ENCODE measurements around the gene SCN1B. TPM values are rescaled to one million over a fixed set of nuclear protein-coding genes. Genes with fewer than 3 reads are reported as not detected.

The SCN1B gene
- total and polyA plus RNA-seq, 2 of the 13 experiments (the other 11 are each of a cell fraction or from before 2014, with no cell fraction given): 2.7 to 20.1 TPM

GRCh38 chr19:35055715-35056179 is 25.5 kb downstream of the SCN1B start (continued):
- TF ChIP-seq ZNF687 (CRISPR knock-in tag; IDR thresholded peaks at IDR 0.05) (peak; percentile 20; the same call in 1 of the 2 replicates), ATRX (CRISPR knock-in tag; IDR thresholded peaks at IDR 0.05; ENCODE audit: borderline replicate concordance) (no peak), KLF11 (CRISPR knock-in tag; IDR thresholded peaks at IDR 0.05) (no peak), ZNF761 (CRISPR knock-in tag; conservative IDR thresholded peaks at IDR 0.05) (no peak), SP1 (IDR thresholded peaks at IDR 0.05) (no peak), SP1 (CRISPR knock-in tag; IDR thresholded peaks at IDR 0.05) (no peak), STAG1 (CRISPR knock-in tag; IDR thresholded peaks at IDR 0.05) (peak; percentile 36), XRCC5 (optimal IDR thresholded peaks at IDR 0.05; ENCODE audit: low read length) (peak; percentile 31), KLF16 (CRISPR knock-in tag; IDR thresholded peaks at IDR 0.05) (no peak), ZNF781 (CRISPR knock-in tag; IDR thresholded peaks at IDR 0.05; ENCODE audit: borderline replicate concordance, not compliant biosample characterization) (no peak), ZC3H4 (CRISPR knock-in tag; IDR thresholded peaks at IDR 0.05; ENCODE audit: borderline replicate concordance) (no peak), KLF12 (CRISPR knock-in tag; IDR thresholded peaks at IDR 0.05; ENCODE audit: borderline replicate concordance) (no peak), ETS1 (CRISPR knock-in tag; IDR thresholded peaks at IDR 0.05) (no peak), GTF2F1 (IDR thresholded peaks at IDR 0.05; ENCODE audit: low read length) (no peak)
